Ovary (tissue), 9 donors: ENCODE measurements around the gene BCL2L13. TPM values are rescaled to one million over a fixed set of nuclear protein-coding genes. Genes with fewer than 3 reads are reported as not detected.

Experiments
- DNase-seq, 5 donors: peaks; one replicate each; pipeline ENCODE4 v3.0.0-alpha.2; 2019 to 2020
- H3K27ac ChIP-seq, 2 donors: fragments of 200-600 bp; one replicate each; pipeline versions ENCODE4 v1.5.1 to v1.8.0; 2019 to 2022
- H3K27me3 ChIP-seq: fragments of 200-600 bp; one replicate; pipeline ENCODE4 v1.8.0; 2022
- H3K36me3 ChIP-seq: fragments of 200-600 bp; sonication (generic); one replicate; pipeline ENCODE4 v1.5.1; 2019
- H3K4me1 ChIP-seq: one replicate; pipeline ENCODE4 v1.8.1; 2013; ENCODE audit warnings: mild to moderate bottlenecking, moderate library complexity; ENCODE audit not compliant: insufficient read depth
- H3K4me3 ChIP-seq: fragments of 200-600 bp; sonication (generic); one replicate; pipeline ENCODE4 v1.5.1; 2017
- H3K9me3 ChIP-seq, 2 donors: fragments of 200-600 bp in 1 of 2; sonication (generic) in 1 of 2; one replicate each; pipeline versions ENCODE4 v1.5.1 to v1.8.1; 2013 to 2019; ENCODE audit warnings: mild to moderate bottlenecking in 1 of 2, moderate library complexity in 1 of 2
- CTCF ChIP-seq, 3 donors: fragments of 450-650 bp in 2 of 3; fragments of 200-600 bp in 1 of 3; IDR thresholded peaks; one replicate each; pipeline versions ENCODE4 v1.5.1 to v1.8.0; 2016 to 2022; ENCODE audit warnings: antibody characterized with exemption in 3 of 3, mild to moderate bottlenecking in 1 of 3
- EP300 ChIP-seq: sonication (generic); formaldehyde crosslinking; IDR thresholded peaks from one replicate; pipeline ENCODE4 v1.6.1; 2017; ENCODE audit warnings: antibody characterized with exemption
- POLR2A ChIP-seq: fragments of 450-650 bp; IDR thresholded peaks from one replicate; pipeline ENCODE4 v1.6.1; 2017; ENCODE audit warnings: antibody characterized with exemption, mild to moderate bottlenecking, moderate library complexity
- WGBS, 3 donors: extraction: QIAGEN DNeasy Blood & Tissue Kit in 1 of 3; methylation state at CpG; one replicate each; pipeline versions ENCODE4 v1.1.5 to v1.1.7; 2013 to 2017; 5-methylcytosine and 5-hydroxymethylcytosine counted together
- intact Hi-C, 4 donors: fragments of 100-400 bp; cut with DNase I; formaldehyde crosslinking; loops; one replicate each; pipeline versions ENCODE4 v1.11.0 to v1.15.1; 2022 to 2023
- polyA plus RNA-seq, 2 donors: library from polyadenylated mRNA; stranded (reverse); fragments of 200-250 nt in 1 of 2; fragments of 350-450 nt in 1 of 2; fragmentation: Illumina TruSeq in 1 of 2; extraction: RNeasy Lipid Tissue Mini Kit (QIAGEN cat#74804) in 1 of 2; gene quantifications; one replicate each; pipeline ENCODE4 v1.2.3, GENCODE V29; 2013 to 2014
- total RNA-seq, 7 donors: library from RNA; depleted of rRNA in 2 of 7; stranded (reverse); fragments of >200 nt in 2 of 7; fragmentation: NEBNext Ultra II Directional in 3 of 7; extraction: Animal tissue kit (Norgen Biotek cat#: 25700) in 3 of 7; gene quantifications; one replicate each; pipeline versions ENCODE4 v1.1.0 to v1.2.4, GENCODE V29; 2016 to 2023
- donor health status: DM: no; HTN: no; CAD: no; lungs with moderate emphysema.
- donor health status: DM: no; HTN: no; CAD: no.
- donor health status: Bipolar disorder and iron deficiency.
- donor health status: DM: yes; HTN: yes; CAD: no.
- donor health status: DM: no; HTN: no; CAD: no.
- donor health status: DM: yes; HTN: yes; CAD: no.

BCL2L13 gene
- total and polyA plus RNA-seq, 9 donors = 19.9 to 39.5 (median 33.8) TPM

GRCh38 chr22:17606496-17606895 lies 32.1 kb upstream of the BCL2L13 start:
- Histone ChIP-seq H3K27me3 (no peaks in the 10 kb centered on the region), H3K9me3 (no peaks in the 10 kb centered on the region), H3K4me1 (no peaks in the 10 kb centered on the region), H3K4me3 (no peak overlapping the region), H3K36me3 (no peaks in the 10 kb centered on the region), H3K27ac (no peak overlapping the region)
- WGBS, 3 donors = 63 to 65% (median 63%) methylated on average over 5 of the region's 5 CpGs
- no peak for DNase-seq
- TF ChIP-seq CTCF (IDR thresholded peaks at IDR 0.05) (no peak), EP300 (no peak), POLR2A (no peak)
- intact Hi-C loops = no loop called here

GRCh38 chr22:17607891-17608521 lies 30.6 kb upstream of the BCL2L13 start:
- no peak for DNase-seq
- Histone ChIP-seq H3K4me1 (no peaks in the 10 kb centered on the region), H3K9me3 (no peaks in the 10 kb centered on the region), H3K36me3 (no peaks in the 10 kb centered on the region), H3K27me3 (no peaks in the 10 kb centered on the region), H3K27ac (no peak overlapping the region), H3K4me3 (no peak overlapping the region)
- intact Hi-C loops = no loop called here
- TF ChIP-seq POLR2A = no peak
- TF ChIP-seq CTCF (IDR thresholded peaks at IDR 0.05) = no peak
- no peak for TF ChIP-seq EP300
- WGBS, 3 donors = 76 to 86% (median 80%) methylated on average over 4 of the region's 4 CpGs

- Histone ChIP-seq H3K9me3 (no peaks in the 10 kb centered on the region), H3K4me1 (no peaks in the 10 kb centered on the region), H3K27me3 (no peaks in the 10 kb centered on the region), H3K27ac (no peak overlapping the region), H3K36me3 (no peaks in the 10 kb centered on the region), H3K4me3 (no peak overlapping the region)
- intact Hi-C loops = no loop called here
- 54 to 99% (median 60%) methylated on average over 3 of the region's 3 CpGs for WGBS, 3 donors
- TF ChIP-seq EP300 (no peak), CTCF (IDR thresholded peaks at IDR 0.05) (no peak), POLR2A (no peak)
- DNase-seq = no peak
Observed at GRCh38 chr22:17612057-17612456, 26.5 kb upstream of the BCL2L13 start.

GRCh38 chr22:17613280-17613679 lies 25.3 kb upstream of the BCL2L13 start:
- intact Hi-C loops = no loop called here
- no peaks in the 10 kb centered on the region for H3K4me1 ChIP-seq
- H3K4me3 ChIP-seq = no peak overlapping the region
- H3K36me3 ChIP-seq = no peaks in the 10 kb centered on the region
- DNase-seq = no peak
- 89 to 95% (median 91%) methylated on average over 7 of the region's 7 CpGs for WGBS, 3 donors
- no peak overlapping the region for H3K27ac ChIP-seq
- H3K9me3 ChIP-seq = no peaks in the 10 kb centered on the region
- no peak for TF ChIP-seq CTCF (IDR thresholded peaks at IDR 0.05)
- TF ChIP-seq POLR2A = no peak
- TF ChIP-seq EP300 = no peak
- no peaks in the 10 kb centered on the region for H3K27me3 ChIP-seq
